Measurements from ENCODE around the gene FAM120A. TPM values are rescaled to one million over a fixed set of nuclear protein-coding genes. Genes with fewer than 3 reads are reported as not detected.

The FAM120A gene, protein sequence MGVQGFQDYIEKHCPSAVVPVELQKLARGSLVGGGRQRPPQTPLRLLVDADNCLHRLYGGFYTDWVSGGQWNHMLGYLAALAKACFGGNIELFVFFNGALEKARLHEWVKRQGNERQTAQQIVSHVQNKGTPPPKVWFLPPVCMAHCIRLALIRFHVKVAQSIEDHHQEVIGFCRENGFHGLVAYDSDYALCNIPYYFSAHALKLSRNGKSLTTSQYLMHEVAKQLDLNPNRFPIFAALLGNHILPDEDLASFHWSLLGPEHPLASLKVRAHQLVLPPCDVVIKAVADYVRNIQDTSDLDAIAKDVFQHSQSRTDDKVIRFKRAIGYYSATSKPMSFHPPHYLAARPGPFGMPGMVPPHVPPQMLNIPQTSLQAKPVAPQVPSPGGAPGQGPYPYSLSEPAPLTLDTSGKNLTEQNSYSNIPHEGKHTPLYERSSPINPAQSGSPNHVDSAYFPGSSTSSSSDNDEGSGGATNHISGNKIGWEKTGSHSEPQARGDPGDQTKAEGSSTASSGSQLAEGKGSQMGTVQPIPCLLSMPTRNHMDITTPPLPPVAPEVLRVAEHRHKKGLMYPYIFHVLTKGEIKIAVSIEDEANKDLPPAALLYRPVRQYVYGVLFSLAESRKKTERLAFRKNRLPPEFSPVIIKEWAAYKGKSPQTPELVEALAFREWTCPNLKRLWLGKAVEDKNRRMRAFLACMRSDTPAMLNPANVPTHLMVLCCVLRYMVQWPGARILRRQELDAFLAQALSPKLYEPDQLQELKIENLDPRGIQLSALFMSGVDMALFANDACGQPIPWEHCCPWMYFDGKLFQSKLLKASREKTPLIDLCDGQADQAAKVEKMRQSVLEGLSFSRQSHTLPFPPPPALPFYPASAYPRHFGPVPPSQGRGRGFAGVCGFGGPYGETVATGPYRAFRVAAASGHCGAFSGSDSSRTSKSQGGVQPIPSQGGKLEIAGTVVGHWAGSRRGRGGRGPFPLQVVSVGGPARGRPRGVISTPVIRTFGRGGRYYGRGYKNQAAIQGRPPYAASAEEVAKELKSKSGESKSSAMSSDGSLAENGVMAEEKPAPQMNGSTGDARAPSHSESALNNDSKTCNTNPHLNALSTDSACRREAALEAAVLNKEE
- polyA plus RNA-seq, result 8.9 and 9.7 TPM in 2 replicates
- polyA minus RNA-seq, result 49.9 and 50.2 TPM in 2 replicates

DNA sequence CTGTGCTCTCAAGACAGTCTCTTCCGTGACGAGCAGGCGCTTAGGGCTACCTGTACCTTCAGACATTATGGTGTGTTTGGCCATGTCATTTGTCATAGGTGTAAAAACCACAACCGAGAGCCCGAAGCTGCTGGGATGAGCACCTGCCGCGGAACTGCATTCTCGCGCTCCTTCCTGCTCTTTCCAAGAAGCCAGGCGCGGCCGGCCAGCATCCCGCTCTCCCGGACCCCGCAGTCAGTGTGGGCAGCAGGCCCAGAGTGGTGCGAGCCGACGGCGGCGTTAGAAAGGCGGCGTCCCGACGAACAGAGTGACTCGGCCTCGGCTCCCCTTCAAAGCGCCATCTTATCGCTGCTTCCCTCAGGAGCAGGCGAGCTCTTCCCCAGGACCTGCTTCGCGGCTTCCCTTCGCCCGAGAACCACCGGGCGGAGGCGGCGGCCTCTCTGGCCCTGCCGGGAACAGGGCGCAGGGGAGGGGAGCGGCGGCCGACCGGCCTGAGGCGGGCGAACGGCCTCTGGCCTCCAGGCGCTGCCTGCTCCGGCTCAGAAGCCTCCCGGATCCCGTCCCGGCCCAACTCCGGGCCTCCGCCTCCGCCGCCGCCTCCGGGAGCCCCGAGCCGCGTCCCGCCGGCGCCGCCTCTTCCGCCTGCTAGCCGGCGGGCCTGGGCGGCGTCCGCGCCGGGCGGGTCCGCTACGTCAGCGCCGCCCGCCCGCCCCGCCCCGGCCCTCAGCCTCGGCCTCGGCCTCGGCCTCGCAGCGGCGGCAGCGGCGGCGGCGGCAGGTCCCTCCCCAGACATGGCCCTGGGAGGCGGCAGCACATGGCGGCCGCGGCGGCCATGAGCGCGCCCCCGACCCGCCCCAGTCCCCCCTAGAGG is at the start of gene FAM120A:
TSS of gene FAM120A (plus strand) at position 741 of the 871 bp plus-strand sequence. CDS start 231 bp downstream, outside the sequence.
- peaks cover 3% of the 10 kb centered on the region for H3F3A ChIP-seq (ENCODE audit: insufficient read depth, low read length, poor library complexity, severe bottlenecking)
- peak within 1 kb of the TSS; percentile 71 for H2AFZ ChIP-seq (ENCODE audit: low read depth, low read length)
- H3K4me3 ChIP-seq (ENCODE audit: low read length), result peak within 1 kb of the TSS; percentile 94
- no peaks in the 10 kb centered on the region for H3K27me3 ChIP-seq (ENCODE audit: insufficient read depth, low read depth, low read length)
- H4K20me1 ChIP-seq (ENCODE audit: insufficient read depth), result no peaks in the 10 kb centered on the region
- H3K9me2 ChIP-seq (ENCODE audit: insufficient read depth, low read length), result no peaks in the 10 kb centered on the region
- H3K9ac ChIP-seq (ENCODE audit: low read length), result peak within 1 kb of the TSS; percentile 81
- TF ChIP-seq EP300 (conservative IDR thresholded peaks at IDR 0.05; ENCODE audit: poor library complexity, severe bottlenecking) (no peak), RAD21 (conservative IDR thresholded peaks at IDR 0.05) (peak; percentile 39), TAF1 (IDR thresholded peaks at IDR 0.05; ENCODE audit: low read depth) (peak; percentile 60), POLR2AphosphoS5 (IDR thresholded peaks at IDR 0.05) (no peak), EZH2 (IDR thresholded peaks at IDR 0.05; ENCODE audit: borderline replicate concordance, insufficient read depth, low read length, poor library complexity, severe bottlenecking) (no peak), MXI1 (conservative IDR thresholded peaks at IDR 0.05; ENCODE audit: poor library complexity, severe bottlenecking) (peak; percentile 65), SMC3 (conservative IDR thresholded peaks at IDR 0.05; ENCODE audit: poor library complexity) (peak; percentile 46)
- TF ChIP-seq, protein P1, sequence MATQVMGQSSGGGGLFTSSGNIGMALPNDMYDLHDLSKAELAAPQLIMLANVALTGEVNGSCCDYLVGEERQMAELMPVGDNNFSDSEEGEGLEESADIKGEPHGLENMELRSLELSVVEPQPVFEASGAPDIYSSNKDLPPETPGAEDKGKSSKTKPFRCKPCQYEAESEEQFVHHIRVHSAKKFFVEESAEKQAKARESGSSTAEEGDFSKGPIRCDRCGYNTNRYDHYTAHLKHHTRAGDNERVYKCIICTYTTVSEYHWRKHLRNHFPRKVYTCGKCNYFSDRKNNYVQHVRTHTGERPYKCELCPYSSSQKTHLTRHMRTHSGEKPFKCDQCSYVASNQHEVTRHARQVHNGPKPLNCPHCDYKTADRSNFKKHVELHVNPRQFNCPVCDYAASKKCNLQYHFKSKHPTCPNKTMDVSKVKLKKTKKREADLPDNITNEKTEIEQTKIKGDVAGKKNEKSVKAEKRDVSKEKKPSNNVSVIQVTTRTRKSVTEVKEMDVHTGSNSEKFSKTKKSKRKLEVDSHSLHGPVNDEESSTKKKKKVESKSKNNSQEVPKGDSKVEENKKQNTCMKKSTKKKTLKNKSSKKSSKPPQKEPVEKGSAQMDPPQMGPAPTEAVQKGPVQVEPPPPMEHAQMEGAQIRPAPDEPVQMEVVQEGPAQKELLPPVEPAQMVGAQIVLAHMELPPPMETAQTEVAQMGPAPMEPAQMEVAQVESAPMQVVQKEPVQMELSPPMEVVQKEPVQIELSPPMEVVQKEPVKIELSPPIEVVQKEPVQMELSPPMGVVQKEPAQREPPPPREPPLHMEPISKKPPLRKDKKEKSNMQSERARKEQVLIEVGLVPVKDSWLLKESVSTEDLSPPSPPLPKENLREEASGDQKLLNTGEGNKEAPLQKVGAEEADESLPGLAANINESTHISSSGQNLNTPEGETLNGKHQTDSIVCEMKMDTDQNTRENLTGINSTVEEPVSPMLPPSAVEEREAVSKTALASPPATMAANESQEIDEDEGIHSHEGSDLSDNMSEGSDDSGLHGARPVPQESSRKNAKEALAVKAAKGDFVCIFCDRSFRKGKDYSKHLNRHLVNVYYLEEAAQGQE (IDR thresholded peaks at IDR 0.05; ENCODE audit: borderline replicate concordance), result peak; percentile 76
- TF ChIP-seq, protein P2, sequence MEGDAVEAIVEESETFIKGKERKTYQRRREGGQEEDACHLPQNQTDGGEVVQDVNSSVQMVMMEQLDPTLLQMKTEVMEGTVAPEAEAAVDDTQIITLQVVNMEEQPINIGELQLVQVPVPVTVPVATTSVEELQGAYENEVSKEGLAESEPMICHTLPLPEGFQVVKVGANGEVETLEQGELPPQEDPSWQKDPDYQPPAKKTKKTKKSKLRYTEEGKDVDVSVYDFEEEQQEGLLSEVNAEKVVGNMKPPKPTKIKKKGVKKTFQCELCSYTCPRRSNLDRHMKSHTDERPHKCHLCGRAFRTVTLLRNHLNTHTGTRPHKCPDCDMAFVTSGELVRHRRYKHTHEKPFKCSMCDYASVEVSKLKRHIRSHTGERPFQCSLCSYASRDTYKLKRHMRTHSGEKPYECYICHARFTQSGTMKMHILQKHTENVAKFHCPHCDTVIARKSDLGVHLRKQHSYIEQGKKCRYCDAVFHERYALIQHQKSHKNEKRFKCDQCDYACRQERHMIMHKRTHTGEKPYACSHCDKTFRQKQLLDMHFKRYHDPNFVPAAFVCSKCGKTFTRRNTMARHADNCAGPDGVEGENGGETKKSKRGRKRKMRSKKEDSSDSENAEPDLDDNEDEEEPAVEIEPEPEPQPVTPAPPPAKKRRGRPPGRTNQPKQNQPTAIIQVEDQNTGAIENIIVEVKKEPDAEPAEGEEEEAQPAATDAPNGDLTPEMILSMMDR (IDR thresholded peaks at IDR 0.05; ENCODE audit: poor library complexity, severe bottlenecking), result no peak
- no peaks in the 10 kb centered on the region for H3K36me3 ChIP-seq (ENCODE audit: insufficient read depth, low read length)
- H3K27ac ChIP-seq (ENCODE audit: low read length), result peak within 1 kb of the TSS; percentile 85
- peaks cover 33% of the 10 kb centered on the region for H3K79me2 ChIP-seq (replicated peaks; ENCODE audit: insufficient read depth, low read length)
- peak within 1 kb of the TSS; percentile 100 for H3K4me2 ChIP-seq (ENCODE audit: low read length)
- H3K9me3 ChIP-seq (ENCODE audit: low read length), result no peaks in the 10 kb centered on the region

All from neural cell (in vitro differentiated cells).